Neural progenitor cell (in vitro differentiated cells): ENCODE results near the gene CCDC61. TPM values are rescaled to one million over a fixed set of nuclear protein-coding genes. Genes with fewer than 3 reads are reported as not detected.

Experiments used
- DNase-seq: peaks from one replicate; pipeline ENCODE4 v3.0.0-alpha.2; 2016; ENCODE audit warnings: low spot score
- H2AFZ ChIP-seq: fragments of 200-600 bp; sonication (generic); replicated peaks from 2 replicates; pipeline ENCODE4 v1.6.1; 2016; ENCODE audit warnings: antibody characterized with exemption
- H3F3A ChIP-seq: fragments of 200-600 bp; sonication (generic); 2 replicates; pipeline ENCODE4 v1.6.1; 2016; ENCODE audit warnings: antibody characterized with exemption, low read depth
- H3K27ac ChIP-seq: fragments of 200-600 bp; sonication (generic); 2 replicates; pipeline ENCODE4 v1.5.1; 2016; ENCODE audit warnings: mild to moderate bottlenecking
- H3K27me3 ChIP-seq: fragments of 200-600 bp; sonication (generic); 2 replicates; pipeline ENCODE4 v1.6.1; 2016; ENCODE audit warnings: mild to moderate bottlenecking, moderate library complexity
- H3K36me3 ChIP-seq: fragments of 200-600 bp; sonication (generic); 2 replicates; pipeline ENCODE4 v1.5.1; 2016
- H3K4me1 ChIP-seq: fragments of 200-600 bp; sonication (generic); 2 replicates; pipeline ENCODE4 v1.6.1; 2016; ENCODE audit warnings: mixed run types
- H3K4me2 ChIP-seq: fragments of 200-600 bp; sonication (generic); 2 replicates; pipeline ENCODE4 v1.6.1; 2016
- H3K4me3 ChIP-seq: fragments of 200-600 bp; sonication (generic); 2 replicates; pipeline ENCODE4 v1.5.1; 2016
- H3K79me2 ChIP-seq: fragments of 200-600 bp; sonication (generic); 2 replicates; pipeline ENCODE4 v1.6.1; 2016; ENCODE audit warnings: low read depth
- H3K9ac ChIP-seq: fragments of 200-600 bp; sonication (generic); 2 replicates; pipeline ENCODE4 v1.6.1; 2016
- H3K9me3 ChIP-seq: fragments of 200-600 bp; sonication (generic); 2 replicates; pipeline ENCODE4 v1.5.1; 2016; ENCODE audit warnings: low read depth
- H4K20me1 ChIP-seq: fragments of 200-600 bp; sonication (generic); 2 replicates; pipeline ENCODE4 v1.6.1; 2016; ENCODE audit warnings: low read depth
- H3K27ac Mint-ChIP-seq: 3 replicates; pipeline ENCODE4 v1.8.0; 2021; ENCODE audit warnings: mixed read lengths
- H3K27me3 Mint-ChIP-seq: 2 replicates; pipeline ENCODE4 v1.8.0; 2022; ENCODE audit warnings: low read depth, mild to moderate bottlenecking, inconsistent platforms, moderate library complexity, mixed read lengths; ENCODE audit not compliant: insufficient read depth
- H3K36me3 Mint-ChIP-seq: 3 replicates; pipeline ENCODE4 v1.8.0; 2021; ENCODE audit warnings: mixed read lengths
- H3K4me1 Mint-ChIP-seq: 3 replicates; pipeline ENCODE4 v1.8.0; 2021; ENCODE audit warnings: mixed read lengths
- H3K4me3 Mint-ChIP-seq: 3 replicates; pipeline ENCODE4 v1.8.0; 2021; ENCODE audit warnings: mild to moderate bottlenecking, moderate library complexity, mixed read lengths
- H3K9me3 Mint-ChIP-seq: 3 replicates; pipeline ENCODE4 v1.8.0; 2020; ENCODE audit warnings: mixed read lengths
- EZH2 ChIP-seq: fragments of 200-600 bp; sonication (generic); IDR thresholded peaks from 2 replicates; pipeline ENCODE4 v1.6.1; 2017; ENCODE audit warnings: antibody characterized with exemption, mild to moderate bottlenecking, moderate library complexity
- EZH2phosphoT487 ChIP-seq: fragments of 200-600 bp; sonication (generic); IDR thresholded peaks from 2 replicates; pipeline ENCODE4 v1.6.1; 2017; ENCODE audit warnings: antibody characterized with exemption
- total RNA-seq: library from RNA; depleted of rRNA; stranded (reverse); fragments of >200 nt; gene quantifications from 2 replicates; pipeline ENCODE4 v1.2.3, GENCODE V29; 2015; ENCODE audit warnings: low replicate concordance
- TF ChIP-seq, protein P1 (sequence below): fragments of 200-600 bp; sonication (generic); IDR thresholded peaks from 2 replicates; pipeline ENCODE4 v1.5.1; 2017; ENCODE audit warnings: antibody characterized with exemption, mild to moderate bottlenecking

Gene CCDC61
- total RNA-seq, 1 donor from 2014 or later: 5.7 TPM

DNA sequence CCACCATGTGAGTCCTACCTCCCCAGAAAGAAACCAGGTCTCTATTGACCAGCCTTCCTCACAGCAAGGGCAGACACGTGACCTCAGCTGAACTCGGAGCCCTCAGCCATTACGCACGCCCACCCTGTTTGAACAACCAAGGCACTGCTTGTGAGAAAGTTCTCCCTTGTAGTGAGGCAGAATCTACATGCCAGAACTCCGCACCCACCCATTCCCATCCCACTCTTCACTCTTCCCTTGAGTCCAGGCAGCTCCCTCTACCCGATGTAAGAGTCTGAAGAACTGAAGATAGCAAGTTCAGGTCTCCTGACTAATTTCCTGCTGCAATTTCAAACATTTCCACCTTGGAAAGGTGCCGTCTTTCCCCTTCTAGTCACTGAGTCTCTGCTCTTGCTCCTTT lies 28.0 kb upstream of the CCDC61 start:
- TF ChIP-seq EZH2: no peak
- TF ChIP-seq EZH2phosphoT487: no peak
- TF ChIP-seq, protein P1, sequence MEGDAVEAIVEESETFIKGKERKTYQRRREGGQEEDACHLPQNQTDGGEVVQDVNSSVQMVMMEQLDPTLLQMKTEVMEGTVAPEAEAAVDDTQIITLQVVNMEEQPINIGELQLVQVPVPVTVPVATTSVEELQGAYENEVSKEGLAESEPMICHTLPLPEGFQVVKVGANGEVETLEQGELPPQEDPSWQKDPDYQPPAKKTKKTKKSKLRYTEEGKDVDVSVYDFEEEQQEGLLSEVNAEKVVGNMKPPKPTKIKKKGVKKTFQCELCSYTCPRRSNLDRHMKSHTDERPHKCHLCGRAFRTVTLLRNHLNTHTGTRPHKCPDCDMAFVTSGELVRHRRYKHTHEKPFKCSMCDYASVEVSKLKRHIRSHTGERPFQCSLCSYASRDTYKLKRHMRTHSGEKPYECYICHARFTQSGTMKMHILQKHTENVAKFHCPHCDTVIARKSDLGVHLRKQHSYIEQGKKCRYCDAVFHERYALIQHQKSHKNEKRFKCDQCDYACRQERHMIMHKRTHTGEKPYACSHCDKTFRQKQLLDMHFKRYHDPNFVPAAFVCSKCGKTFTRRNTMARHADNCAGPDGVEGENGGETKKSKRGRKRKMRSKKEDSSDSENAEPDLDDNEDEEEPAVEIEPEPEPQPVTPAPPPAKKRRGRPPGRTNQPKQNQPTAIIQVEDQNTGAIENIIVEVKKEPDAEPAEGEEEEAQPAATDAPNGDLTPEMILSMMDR: no peak
- Histone ChIP-seq H3K9ac (no peak overlapping the region), H3K4me3 (no peak overlapping the region), H3K4me1 (no peaks in the 10 kb centered on the region), H3K79me2 (no peaks in the 10 kb centered on the region), H4K20me1 (peaks cover 24% of the 10 kb centered on the region), H3K4me2 (no peak overlapping the region), H3K27me3 (peaks cover 13% of the 10 kb centered on the region), H3K9me3 (no peaks in the 10 kb centered on the region), H3F3A (peaks cover 12% of the 10 kb centered on the region), H3K36me3 (no peaks in the 10 kb centered on the region), H3K27ac (no peak overlapping the region), H2AFZ (no peak overlapping the region)
- peaks cover 8% of the 10 kb centered on the region for H3K27me3 Mint-ChIP-seq
- no peak overlapping the region for H3K27ac Mint-ChIP-seq
- no peak overlapping the region for H3K4me3 Mint-ChIP-seq
- peaks cover 30% of the 10 kb centered on the region for H3K36me3 Mint-ChIP-seq
- peaks cover 27% of the 10 kb centered on the region for H3K4me1 Mint-ChIP-seq
- no peak for DNase-seq
- H3K9me3 Mint-ChIP-seq: no peaks in the 10 kb centered on the region

DNA sequence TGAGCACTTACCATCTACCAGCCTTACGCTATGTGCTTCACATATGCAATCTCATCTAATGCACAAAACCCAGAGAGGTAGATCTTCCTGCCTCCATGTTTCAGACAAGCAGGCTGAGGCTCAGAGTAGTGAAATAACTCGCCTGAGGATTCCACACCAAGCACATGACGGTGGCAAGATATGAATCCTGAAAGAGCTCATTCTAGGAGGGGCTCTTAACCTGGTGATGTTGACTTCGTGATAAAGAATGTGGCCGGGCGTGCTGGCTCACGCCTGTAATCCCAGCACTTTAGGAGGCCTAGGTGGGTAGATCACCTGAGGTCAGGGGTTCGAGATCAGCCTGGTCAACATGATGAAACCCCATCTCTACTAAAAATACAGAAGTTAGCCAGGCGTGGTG lies 26.6 kb upstream of the CCDC61 start:
- H3K9me3 Mint-ChIP-seq: no peaks in the 10 kb centered on the region
- H3F3A ChIP-seq: peaks cover 17% of the 10 kb centered on the region
- peaks cover 10% of the 10 kb centered on the region for H3K27me3 Mint-ChIP-seq
- H3K9me3 ChIP-seq: no peaks in the 10 kb centered on the region
- TF ChIP-seq, protein P1: no peak
- TF ChIP-seq EZH2 (no peak), EZH2phosphoT487 (no peak)
- no peak for DNase-seq
- peaks cover 23% of the 10 kb centered on the region for H3K27me3 ChIP-seq
- no peak overlapping the region for H3K4me3 ChIP-seq
- no peak overlapping the region for H2AFZ ChIP-seq
- H3K36me3 ChIP-seq: no peaks in the 10 kb centered on the region
- H3K27ac ChIP-seq: no peak overlapping the region
- H3K4me1 ChIP-seq: no peaks in the 10 kb centered on the region
- H3K4me1 Mint-ChIP-seq: peaks cover 30% of the 10 kb centered on the region
- H4K20me1 ChIP-seq: peaks cover 29% of the 10 kb centered on the region
- H3K4me3 Mint-ChIP-seq: no peak overlapping the region
- H3K4me2 ChIP-seq: no peak overlapping the region
- no peak overlapping the region for H3K27ac Mint-ChIP-seq
- H3K36me3 Mint-ChIP-seq: peaks cover 26% of the 10 kb centered on the region
- no peaks in the 10 kb centered on the region for H3K79me2 ChIP-seq
- no peak overlapping the region for H3K9ac ChIP-seq

DNA sequence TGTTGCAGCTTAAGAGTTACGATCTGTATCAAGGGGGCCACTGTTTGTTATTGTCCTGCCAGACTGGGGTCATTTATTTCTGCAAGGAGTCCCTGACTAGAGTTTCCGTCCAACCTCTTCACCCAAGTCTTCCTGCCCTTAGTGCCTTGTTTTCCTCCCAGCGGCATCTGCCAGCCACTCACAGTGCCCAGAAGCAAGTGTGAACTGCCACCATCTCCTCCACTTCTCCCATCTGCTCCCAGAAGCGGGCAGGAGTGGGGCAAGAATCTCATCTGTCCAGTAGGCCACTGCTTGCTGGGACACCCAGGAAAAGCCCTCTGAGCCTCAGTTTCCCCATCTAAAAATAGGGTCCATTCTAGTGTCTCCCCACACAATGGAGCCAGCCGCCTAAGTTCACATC lies 25.6 kb upstream of the CCDC61 start:
- no peaks in the 10 kb centered on the region for H3K9me3 ChIP-seq
- H3K27ac ChIP-seq: no peak overlapping the region
- peaks cover 32% of the 10 kb centered on the region for H3K27me3 ChIP-seq
- peaks cover 28% of the 10 kb centered on the region for H4K20me1 ChIP-seq
- H3K36me3 Mint-ChIP-seq: peaks cover 22% of the 10 kb centered on the region
- no peak for DNase-seq
- peaks cover 24% of the 10 kb centered on the region for H3F3A ChIP-seq
- TF ChIP-seq, protein P1: no peak
- no peak for TF ChIP-seq EZH2
- no peak for TF ChIP-seq EZH2phosphoT487
- H3K79me2 ChIP-seq: no peaks in the 10 kb centered on the region
- H2AFZ ChIP-seq: no peak overlapping the region
- no peak overlapping the region for H3K4me2 ChIP-seq
- H3K27ac Mint-ChIP-seq: no peak overlapping the region
- H3K4me3 ChIP-seq: no peak overlapping the region
- H3K27me3 Mint-ChIP-seq: peaks cover 6% of the 10 kb centered on the region
- peaks cover 34% of the 10 kb centered on the region for H3K4me1 Mint-ChIP-seq
- no peaks in the 10 kb centered on the region for H3K36me3 ChIP-seq
- H3K4me3 Mint-ChIP-seq: no peak overlapping the region
- H3K9ac ChIP-seq: no peak overlapping the region
- H3K4me1 ChIP-seq: no peaks in the 10 kb centered on the region
- H3K9me3 Mint-ChIP-seq: no peaks in the 10 kb centered on the region
